ENCODE measurements around the gene THAP5.
"Not testable (repeated sequence)": the region's sequence is repeated elsewhere in the genome, so short reads cannot be mapped to it uniquely, and the experiment has no call there.

DNA sequence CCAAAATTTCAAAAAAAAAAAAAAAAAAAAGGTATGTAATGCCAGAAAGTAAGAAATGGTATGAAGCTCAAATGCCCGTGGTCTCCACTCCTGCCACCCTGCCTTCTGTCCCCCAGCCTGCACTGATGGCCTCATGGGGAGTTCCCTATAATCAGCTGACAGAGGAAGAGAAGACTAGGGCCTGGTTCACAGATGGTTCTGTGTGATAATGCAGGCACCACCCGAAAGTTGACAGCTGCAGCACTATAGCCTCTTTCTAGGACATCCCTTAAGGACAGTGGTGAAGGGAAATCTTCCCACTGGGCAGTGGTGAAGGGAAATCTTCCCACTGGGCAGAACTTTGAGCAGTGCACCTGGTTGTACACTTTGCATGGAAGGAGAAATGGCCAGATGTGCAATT lies 31.3 kb downstream of the THAP5 start:
- TF ChIP-seq, protein P1, sequence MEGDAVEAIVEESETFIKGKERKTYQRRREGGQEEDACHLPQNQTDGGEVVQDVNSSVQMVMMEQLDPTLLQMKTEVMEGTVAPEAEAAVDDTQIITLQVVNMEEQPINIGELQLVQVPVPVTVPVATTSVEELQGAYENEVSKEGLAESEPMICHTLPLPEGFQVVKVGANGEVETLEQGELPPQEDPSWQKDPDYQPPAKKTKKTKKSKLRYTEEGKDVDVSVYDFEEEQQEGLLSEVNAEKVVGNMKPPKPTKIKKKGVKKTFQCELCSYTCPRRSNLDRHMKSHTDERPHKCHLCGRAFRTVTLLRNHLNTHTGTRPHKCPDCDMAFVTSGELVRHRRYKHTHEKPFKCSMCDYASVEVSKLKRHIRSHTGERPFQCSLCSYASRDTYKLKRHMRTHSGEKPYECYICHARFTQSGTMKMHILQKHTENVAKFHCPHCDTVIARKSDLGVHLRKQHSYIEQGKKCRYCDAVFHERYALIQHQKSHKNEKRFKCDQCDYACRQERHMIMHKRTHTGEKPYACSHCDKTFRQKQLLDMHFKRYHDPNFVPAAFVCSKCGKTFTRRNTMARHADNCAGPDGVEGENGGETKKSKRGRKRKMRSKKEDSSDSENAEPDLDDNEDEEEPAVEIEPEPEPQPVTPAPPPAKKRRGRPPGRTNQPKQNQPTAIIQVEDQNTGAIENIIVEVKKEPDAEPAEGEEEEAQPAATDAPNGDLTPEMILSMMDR (IDR thresholded peaks at IDR 0.05) = not testable (repeated sequence)
- TF ChIP-seq POLR2AphosphoS5 (IDR thresholded peaks at IDR 0.05) = not testable (repeated sequence)
